HTR-8/SVneo (cell line): ENCODE measurements around the gene SKOR2.
"Not testable (repeated sequence)": the region's sequence is repeated elsewhere in the genome, so short reads cannot be mapped to it uniquely, and the experiment has no call there.

Experiments
- DNase-seq: peaks from one replicate; pipeline ENCODE4 v3.0.0; 2011; ENCODE audit warnings: low spot score, mixed read lengths; ENCODE audit not compliant: insufficient read length
- FAIRE-seq: peaks from 2 replicates; lab custom pipeline; 2011; peaks lifted over from hg19 to GRCh38; lab: Jason Lieb, UNC

SKOR2 gene

DNA sequence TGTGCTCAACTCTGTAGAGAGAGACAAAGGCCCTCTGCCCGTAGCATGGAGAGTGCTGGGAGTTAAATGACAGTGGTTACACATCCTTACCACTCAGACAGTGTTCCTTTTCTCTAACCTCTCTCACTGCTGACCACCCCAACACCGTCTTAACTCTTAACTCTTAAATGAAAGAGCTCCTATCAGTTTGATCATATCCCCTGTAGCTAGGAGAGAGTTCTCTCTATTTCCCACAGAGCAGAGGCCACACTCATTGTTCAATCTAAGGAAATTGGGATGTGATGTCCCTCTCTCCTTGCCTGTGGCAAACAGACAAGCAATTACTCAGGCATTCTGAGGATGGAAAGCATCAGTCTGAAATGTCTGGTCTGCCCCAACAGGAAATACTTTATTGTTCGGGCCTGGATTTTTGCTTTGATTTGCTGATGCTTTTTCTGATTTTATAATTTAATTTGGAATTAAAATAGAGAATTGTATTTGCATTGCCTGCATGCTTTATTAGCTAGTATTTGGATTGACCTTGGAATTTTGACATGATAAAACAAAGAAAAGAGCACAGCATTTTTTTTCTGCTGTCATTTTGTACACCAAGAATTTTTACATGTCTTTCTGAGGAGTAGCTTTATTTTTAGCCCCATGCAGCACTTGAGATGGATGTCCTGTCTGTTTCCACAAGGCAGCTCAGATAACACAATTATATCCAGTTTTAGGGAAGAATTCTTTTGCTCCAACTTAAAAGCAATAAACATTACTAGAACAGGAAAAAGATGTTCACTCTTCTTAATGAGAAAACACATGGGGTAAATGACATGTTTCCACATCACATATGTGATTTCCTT, 47.6 kb downstream of the SKOR2 start:
- DNase-seq: no peak
- FAIRE-seq: no peak

DNA sequence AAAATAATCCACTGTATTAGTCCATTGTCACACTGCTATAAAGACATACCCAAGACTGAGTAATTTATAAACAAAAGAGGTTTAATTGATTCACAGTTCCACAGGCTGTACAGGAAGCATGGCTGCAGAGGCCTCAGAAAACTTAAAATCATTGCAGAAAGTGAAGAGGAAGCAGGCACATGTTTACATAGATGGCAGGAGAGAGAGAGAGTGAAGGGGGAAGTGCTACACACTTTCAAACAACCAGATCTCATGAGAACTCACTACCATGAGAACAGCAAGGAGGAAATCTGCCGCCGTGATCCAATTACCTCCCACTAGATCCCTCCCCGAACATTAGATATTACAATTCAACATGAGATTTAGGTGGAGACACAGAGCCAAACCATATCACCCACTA, 55.5 kb downstream of the SKOR2 start:
- not testable (repeated sequence) for DNase-seq, FAIRE-seq

DNA sequence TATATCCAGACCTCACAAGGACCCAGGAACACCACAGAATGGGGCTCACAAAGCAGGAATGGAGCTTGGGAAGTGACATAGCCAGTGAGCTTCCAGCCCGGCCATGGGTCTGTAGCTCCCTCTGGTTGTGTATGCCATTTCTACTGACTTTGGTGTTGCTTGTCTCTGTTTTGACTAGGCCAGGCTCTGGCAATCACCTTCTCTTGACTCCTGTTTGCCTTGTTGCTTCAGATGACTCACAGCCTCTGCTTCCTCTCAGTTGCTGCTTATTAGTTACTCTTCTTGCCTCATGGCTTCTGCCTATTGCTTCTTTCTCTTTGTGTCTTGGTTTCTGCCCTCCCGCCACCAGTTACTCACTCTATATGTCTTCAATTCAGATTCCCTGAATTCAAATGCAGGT, 59.5 kb downstream of the SKOR2 start:
- FAIRE-seq: no peak

DNA sequence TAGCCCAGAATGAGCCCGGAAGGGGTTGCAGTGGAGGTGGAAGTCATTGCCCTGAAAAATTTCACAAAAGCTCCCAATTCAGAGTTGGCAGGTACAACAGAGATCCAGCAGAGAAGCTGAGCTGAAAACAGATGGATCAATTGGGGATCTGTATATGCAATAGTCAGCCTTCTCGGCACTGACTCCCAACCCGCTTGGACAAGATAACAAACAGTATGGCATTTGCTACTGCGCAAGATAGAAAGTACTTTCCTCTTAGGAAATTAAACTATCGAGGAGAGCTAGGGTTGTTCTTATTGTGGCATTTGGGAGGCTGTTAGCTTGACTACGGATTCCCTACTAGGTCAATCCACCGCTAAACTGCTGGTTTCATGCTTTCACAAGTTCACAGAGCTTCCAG, 63.7 kb downstream of the SKOR2 start:
- FAIRE-seq (no peak), DNase-seq (no peak)

More for the DNA sequence above, 59.5 kb downstream of the SKOR2 start:
- no peak for DNase-seq

DNA sequence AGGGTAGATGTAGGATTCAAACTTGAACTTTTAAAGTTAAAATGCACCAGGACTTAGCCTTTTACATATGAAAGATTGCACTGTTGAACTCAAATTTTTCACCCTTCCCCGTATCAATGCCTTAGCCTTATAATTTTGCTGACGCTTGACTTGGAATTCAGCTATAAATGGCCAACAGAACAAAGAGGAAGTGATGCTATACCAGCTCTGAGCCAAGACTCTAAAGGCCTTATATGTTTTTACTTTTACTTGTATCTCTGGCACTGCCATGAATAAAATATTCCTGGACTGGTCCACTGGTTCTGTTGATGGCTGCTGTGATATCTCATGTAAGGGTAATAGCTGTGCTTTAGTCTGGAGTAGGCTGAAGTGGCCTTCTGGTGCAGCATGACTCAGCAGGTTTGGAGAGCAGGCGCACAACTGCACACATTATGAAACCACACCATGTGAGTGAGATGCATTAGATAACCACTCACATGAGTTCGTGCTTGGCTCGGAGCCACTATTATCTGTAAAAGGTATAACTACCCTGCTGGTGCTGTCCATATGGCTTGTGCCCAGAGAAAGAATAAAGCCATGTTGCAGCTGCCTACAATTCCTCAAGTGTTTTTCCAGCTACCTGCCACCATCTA, 66.9 kb downstream of the SKOR2 start:
- no peak for FAIRE-seq
- no peak for DNase-seq

DNA sequence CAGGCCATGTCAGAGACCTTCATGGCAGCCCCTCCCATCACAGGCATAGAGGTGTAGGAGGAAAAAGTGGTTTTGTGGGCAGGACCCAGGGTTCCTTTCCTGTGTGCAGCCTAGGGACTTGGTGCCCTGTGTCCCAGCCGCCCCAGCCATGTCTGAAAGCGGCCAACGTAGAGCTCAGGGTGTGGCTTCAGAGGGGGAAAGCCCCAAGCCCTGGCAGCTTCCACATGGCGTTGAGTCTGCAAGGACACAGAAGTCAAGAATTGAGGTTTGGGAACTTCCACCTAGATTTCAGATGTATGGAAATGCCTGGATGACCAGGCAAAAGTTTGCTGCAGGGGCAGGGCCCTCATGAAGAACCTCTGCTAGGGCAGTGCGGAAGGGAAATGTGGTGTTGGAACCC, 69.3 kb downstream of the SKOR2 start:
- not testable (repeated sequence) for DNase-seq, FAIRE-seq

DNA sequence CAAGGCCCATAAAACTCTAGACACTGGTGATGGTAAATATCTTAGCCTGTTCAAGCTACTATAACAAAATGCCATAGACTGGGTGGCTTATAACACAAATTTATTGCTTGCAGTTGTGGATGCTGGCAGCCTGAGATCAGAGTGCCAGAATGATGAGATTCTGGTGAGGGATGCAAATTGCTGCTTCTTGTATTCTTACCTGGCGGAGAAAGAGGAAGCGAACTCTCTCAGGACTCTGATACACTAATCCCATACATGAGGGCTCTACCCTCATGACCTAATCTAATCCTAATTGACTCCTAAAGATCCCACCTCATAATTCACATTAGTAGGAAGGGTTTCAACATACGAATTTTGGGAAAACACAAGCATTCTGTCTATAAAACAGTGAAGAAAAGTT, 70.7 kb downstream of the SKOR2 start:
- FAIRE-seq (no peak), DNase-seq (no peak)

DNA sequence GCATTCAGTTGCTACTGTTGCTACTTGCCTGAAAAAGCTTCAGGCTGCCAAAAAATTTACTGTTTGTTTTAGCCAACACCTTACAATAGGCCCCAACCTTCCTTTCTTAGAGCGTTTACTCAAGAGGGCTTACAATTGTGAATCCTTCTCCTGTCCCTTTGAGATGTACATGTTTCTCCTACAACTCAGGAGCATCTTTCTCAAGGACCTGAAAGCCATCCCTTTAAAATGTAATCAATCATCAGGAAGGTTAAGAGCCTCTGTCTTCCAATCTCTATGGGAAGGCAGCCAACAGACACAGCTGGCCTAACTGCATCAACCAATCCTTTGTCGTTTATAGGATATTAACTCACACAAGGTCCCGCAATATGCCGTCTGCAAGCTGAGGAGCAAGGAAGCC, 71.9 kb downstream of the SKOR2 start:
- DNase-seq (no peak), FAIRE-seq (no peak)

DNA sequence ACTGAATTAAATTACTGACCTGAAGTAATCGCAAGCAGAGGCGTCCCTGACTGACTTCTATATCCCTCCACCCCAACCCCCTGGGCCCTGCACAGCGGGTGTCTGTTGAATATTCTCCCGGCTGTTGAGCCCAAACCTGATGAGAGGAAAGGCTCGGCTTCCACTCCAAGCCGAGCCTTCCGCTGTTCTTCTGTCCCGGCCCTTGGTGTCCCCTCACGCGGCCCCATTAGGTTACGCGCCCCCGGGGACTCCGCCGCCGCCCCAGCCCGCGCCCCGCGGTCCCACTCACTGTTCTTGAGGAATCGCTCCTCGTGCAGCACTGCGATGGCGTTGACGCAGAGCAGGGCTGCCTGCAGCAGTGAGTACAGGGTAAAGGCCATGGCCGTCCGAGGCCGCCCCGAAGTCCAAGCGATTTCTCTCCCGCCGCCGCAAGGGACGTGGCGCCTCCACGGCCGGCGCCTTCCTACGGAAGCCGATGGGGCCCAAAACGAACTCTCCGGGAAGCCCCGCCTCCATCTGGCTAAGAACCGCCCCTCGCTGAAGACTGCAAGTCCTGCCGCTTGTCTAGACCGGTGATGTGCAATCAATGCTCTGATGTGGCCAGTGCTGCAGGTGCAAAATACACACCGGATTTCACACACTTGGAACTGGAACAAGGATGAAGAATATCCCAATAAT, 75.4 kb downstream of the SKOR2 start, which contains the start of gene IER3IP1:
IER3IP1 (minus strand) TSS at position 467 of the 678 bp plus-strand sequence; CDS start at position 380, 87 bp downstream.
- peak; percentile 68 for DNase-seq
- FAIRE-seq: no peak

DNA sequence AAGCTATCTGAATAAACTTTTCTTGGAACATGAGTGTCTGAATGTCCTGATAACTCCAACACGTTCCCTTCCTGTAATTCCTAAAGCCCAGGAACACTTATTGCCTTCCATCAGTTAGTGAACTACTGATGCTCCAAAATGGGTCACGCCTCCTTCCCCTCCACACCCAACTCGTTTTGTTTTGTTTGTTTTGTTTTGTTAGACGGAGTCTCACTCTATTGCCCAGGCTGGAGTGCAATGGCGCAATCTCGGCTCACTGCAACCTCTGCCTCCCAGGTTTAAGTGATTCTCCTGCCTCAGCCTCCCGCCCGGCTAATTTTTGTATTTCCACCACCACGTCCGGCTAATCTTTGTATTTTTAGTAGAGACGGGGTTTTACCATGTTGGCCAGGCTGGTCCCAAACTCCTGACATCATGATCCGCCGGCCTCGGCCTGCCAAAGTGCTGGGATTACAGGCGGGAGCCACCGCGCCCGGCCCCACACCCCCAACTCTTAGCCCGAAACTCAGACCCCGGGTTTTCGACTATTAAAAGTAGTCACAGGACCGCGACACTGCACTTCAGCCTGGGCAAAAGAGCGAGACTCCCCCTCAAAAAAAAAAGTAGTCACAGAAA, 76.1 kb downstream of the SKOR2 start:
- DNase-seq (no peak), FAIRE-seq (no peak)

DNA sequence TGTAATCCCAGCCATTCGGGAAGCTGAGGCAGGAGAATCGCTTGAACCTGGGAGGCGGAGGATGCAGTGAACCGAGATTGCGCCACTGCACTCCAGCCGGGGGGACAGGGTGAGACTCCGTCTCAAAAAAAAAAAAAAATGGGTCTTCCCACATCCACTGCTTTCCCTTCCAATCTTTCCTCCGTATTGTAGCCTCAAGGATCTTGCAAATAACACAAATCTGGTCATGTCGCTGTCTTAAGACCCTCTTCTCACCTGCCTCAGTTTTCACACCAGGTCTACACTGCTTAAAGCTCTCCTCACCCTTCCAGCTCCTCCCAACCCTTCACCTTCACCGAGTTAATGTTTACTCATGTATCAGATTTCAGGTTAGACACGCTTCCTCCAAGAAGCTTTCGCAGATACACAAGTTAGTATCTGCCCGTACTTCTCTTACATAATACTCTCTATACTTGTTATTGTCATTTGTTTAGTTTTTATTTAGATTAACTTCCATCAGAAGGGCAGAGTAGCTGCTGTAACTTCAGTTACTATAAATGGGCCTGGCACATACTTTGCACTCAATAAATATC, 76.8 kb downstream of the SKOR2 start:
- FAIRE-seq (no peak), DNase-seq (no peak)

DNA sequence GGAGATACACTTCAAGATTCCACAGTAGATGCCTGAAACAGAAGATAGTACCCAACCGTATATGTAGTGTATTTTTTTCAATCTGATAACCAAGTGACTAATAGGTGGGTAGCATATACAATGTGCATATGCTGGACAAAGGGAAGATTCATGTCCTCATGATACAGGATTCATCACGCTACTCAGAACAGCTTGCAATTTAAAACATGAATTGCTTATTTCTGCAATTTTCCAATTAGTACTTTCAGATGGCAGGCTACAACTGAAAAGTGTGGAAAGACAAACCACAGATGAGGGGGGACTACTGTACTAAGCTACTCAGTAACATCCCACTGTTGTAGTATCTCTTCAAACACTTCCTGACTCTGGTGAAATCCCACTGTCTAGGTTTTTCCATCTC, 79.0 kb downstream of the SKOR2 start:
- DNase-seq: no peak
- no peak for FAIRE-seq

DNA sequence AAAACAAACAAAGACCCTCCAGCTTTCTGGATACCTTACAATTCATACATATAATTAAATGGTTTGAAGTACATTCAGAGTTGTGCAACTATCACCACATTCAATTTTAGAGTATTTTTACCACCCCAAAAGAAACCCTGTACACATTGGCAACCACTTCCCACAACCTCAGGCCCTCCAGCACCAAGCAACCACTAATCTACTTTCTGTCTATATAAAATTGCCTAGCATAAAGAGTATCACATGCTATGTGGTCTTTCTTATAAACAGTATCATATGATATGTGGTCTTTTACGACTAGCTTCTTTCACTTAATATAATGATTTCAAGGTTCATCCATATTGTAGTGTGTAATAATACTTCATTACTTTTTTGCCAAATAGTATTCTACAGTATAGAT, 82.5 kb downstream of the SKOR2 start:
- DNase-seq: no peak
- FAIRE-seq: no peak

DNA sequence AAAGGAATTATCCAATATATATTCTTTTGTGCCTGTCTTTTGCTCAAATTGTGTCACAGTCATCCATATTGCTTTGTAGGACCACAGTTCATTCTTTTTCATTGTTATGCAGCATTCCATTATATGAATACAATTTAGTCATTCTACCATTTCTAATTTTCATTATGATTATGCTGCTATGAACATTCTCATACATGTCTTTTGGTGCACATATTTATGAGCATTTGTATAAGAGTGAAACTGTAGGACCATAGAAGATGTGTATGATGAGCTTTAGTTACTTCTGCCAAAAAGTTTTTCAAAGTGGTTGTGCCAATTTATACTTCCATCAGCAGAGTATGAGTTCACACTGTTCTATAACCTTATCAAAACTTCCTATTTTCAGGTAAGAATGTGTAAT, 83.0 kb downstream of the SKOR2 start:
- DNase-seq (no peak), FAIRE-seq (no peak)

DNA sequence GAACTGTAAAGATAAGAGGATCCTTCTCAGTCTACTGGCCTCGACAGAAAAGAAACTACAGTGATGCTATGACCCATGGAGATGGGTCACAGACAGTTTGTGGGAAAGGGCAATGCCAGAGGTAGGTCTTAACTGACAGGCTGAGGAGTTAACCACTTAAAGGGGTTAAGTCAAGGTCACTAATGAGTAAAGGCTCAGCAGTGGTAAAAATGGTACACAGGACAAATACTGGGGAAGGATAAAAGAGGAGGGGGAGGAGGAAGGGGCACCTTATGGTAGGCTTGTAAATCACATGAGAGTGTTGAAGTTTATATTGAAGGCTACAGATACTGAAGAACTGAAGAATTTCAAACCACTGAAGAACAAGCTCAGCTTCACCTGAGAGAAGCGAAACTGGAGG, 85.2 kb downstream of the SKOR2 start:
- FAIRE-seq (no peak), DNase-seq (no peak)

DNA sequence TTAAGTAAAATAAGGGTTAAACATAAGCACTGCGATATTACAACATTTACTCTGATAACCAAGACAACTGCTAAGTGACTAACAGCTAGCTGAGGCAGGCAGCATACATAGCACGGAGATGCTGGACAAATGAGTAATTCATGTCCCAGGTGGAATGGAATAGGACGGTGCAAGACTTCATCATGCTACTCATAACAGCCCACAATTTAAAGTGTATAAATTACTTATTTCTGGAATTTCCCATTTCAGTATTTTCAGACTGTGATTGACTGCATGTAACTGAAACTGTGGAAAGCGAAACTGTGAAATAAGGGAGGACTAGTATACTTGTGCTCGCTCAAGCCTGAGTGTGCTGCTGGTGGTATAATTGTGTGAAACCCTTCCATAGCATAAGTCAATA, 88.2 kb downstream of the SKOR2 start:
- DNase-seq: no peak
- FAIRE-seq: no peak

DNA sequence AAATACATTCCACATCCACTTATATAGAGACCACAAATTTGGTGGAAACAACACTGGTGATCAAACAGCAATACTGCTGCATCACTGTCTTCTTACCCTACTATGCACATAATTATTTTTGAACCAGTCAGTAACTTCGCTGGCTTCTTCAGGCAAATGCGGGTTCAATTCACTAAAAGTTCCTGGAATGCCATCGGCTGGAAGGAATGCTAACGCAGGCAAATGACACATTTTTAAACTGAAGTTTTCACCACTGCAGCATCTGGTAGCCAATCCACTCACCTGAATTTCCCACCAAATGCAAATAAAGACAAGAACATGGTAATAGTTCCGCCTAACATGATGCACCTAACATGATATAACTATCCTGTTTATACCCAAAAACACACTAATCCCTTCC, 91.2 kb downstream of the SKOR2 start:
- FAIRE-seq (no peak), DNase-seq (no peak)

DNA sequence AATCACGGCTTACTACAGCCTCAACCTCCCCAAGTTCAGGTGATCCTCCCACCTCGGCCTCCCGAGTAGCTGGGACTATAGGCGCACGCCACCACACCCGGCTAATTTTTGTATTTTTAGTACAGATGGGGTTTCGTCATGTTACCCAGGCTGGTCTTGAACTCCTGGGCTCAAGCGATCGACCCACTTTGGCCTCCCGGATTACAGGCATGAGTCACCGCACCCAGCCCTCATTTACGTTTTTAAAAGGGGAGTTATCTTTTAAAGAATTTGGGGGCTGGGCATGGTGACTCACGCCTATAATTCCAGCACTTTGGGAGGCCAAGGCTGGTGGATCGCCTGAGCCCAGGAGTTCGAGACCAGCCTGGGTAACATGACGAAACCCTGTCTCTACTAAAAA, 93.1 kb downstream of the SKOR2 start:
- FAIRE-seq, DNase-seq: not testable (repeated sequence)
